Uterus (tissue), 2 donors: ENCODE results near the gene THBS2.
"Not testable (repeated sequence)": the region's sequence is repeated elsewhere in the genome, so short reads cannot be mapped to it uniquely, and the experiment has no call there.

ENCODE experiments used
- CTCF ChIP-seq, 4 experiments: fragments of 200-600 bp in 2 of 4; fragments of 450-650 bp in 2 of 4; sonication (generic) in 2 of 4; IDR thresholded peaks; one replicate each; pipeline ENCODE4 v1.5.1; 2016 to 2019; ENCODE audit warnings: antibody characterized with exemption in 4 of 4, mild to moderate bottlenecking in 2 of 4, moderate library complexity in 1 of 4
- POLR2A ChIP-seq, 2 donors: fragments of 450-650 bp; IDR thresholded peaks; one replicate each; pipeline ENCODE4 v1.6.1; 2016; ENCODE audit warnings: antibody characterized with exemption in 2 of 2, mild to moderate bottlenecking in 1 of 2, moderate library complexity in 1 of 2

DNA sequence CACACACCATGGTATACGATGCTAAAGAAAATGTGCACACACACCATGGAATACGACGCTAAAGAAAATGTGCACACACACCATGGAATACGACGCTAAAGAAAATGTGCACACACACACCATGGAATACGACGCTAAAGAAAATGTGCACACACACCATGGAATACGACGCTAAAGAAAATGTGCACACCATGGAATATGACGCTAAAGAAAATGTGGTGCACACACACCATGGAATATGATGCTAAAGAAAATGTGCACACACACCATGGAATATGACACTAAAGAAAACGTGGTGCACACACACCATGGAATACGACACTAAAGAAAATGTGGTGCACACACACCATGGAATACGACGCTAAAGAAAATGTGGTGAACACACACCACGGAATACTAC is 55.7 kb downstream of the THBS2 start:
- not testable (repeated sequence) for TF ChIP-seq POLR2A, CTCF (IDR thresholded peaks at IDR 0.05)
